ENCODE results near the gene TAS2R4.
"Not testable (repeated sequence)": the region's sequence is repeated elsewhere in the genome, so short reads cannot be mapped to it uniquely, and the experiment has no call there.

TAS2R4 gene

GRCh38 chr7:141748396-141748795, 28.1 kb upstream of the TAS2R4 start:
- Histone ChIP-seq H3K9me3 (ENCODE audit: control insufficient read depth in 2 of 2, low read length in 2 of 2) (peaks cover 17 to 24% of the 10 kb centered on the region in 2 donors), H3K27me3 (ENCODE audit: control insufficient read depth in 2 of 2, insufficient read depth in 2 of 2, low read length in 2 of 2) (no peaks in the 10 kb centered on the region), H3K27ac (ENCODE audit: low read depth in 2 of 2, low read length in 2 of 2) (no peak overlapping the region), H3K9ac (ENCODE audit: low read depth in 1 of 2, low read length in 2 of 2) (no peak overlapping the region), H3K36me3 (ENCODE audit: control insufficient read depth in 2 of 2, insufficient read depth in 2 of 2, low read length in 2 of 2) (peaks cover 79 to 85% of the 10 kb centered on the region in 2 donors), H3K4me3 (ENCODE audit: low read length in 2 of 2) (no peak overlapping the region), H3K4me1 (ENCODE audit: control insufficient read depth in 2 of 2, insufficient read depth in 2 of 2, low read length in 2 of 2) (no peaks in the 10 kb centered on the region)

GRCh38 chr7:141751904-141752303, 24.6 kb upstream of the TAS2R4 start:
- Histone ChIP-seq H3K36me3 (ENCODE audit: control insufficient read depth in 2 of 2, insufficient read depth in 2 of 2, low read length in 2 of 2) (peaks cover 59 to 75% of the 10 kb centered on the region in 2 donors), H3K9me3 (ENCODE audit: control insufficient read depth in 2 of 2, low read length in 2 of 2) (peaks cover 17 to 24% of the 10 kb centered on the region in 2 donors)
- H3K4me3 ChIP-seq (ENCODE audit: low read length in 2 of 2); H3K9ac ChIP-seq (ENCODE audit: low read depth in 1 of 2, low read length in 2 of 2); H3K27ac ChIP-seq (ENCODE audit: low read depth in 2 of 2, low read length in 2 of 2); H3K27me3 ChIP-seq (ENCODE audit: control insufficient read depth in 2 of 2, insufficient read depth in 2 of 2, low read length in 2 of 2); H3K4me1 ChIP-seq (ENCODE audit: control insufficient read depth in 2 of 2, insufficient read depth in 2 of 2, low read length in 2 of 2): not testable (repeated sequence)

- no peak overlapping the region for H3K27ac ChIP-seq (ENCODE audit: low read depth in 2 of 2, low read length in 2 of 2)
- H3K9me3 ChIP-seq (ENCODE audit: control insufficient read depth in 2 of 2, low read length in 2 of 2), result peaks cover 17 to 24% of the 10 kb centered on the region in 2 donors
- no peaks in the 10 kb centered on the region for H3K27me3 ChIP-seq (ENCODE audit: control insufficient read depth in 2 of 2, insufficient read depth in 2 of 2, low read length in 2 of 2)
- no peak overlapping the region for H3K9ac ChIP-seq (ENCODE audit: low read depth in 1 of 2, low read length in 2 of 2)
- peaks cover 63 to 81% of the 10 kb centered on the region in 2 donors for H3K36me3 ChIP-seq (ENCODE audit: control insufficient read depth in 2 of 2, insufficient read depth in 2 of 2, low read length in 2 of 2)
- H3K4me1 ChIP-seq (ENCODE audit: control insufficient read depth in 2 of 2, insufficient read depth in 2 of 2, low read length in 2 of 2), result no peaks in the 10 kb centered on the region
- H3K4me3 ChIP-seq (ENCODE audit: low read length in 2 of 2), result no peak overlapping the region
Measured at GRCh38 chr7:141752634-141753033, 23.8 kb upstream of the TAS2R4 start.

GRCh38 chr7:141754939-141755338, 21.5 kb upstream of the TAS2R4 start:
- Histone ChIP-seq H3K4me1 (ENCODE audit: control insufficient read depth in 2 of 2, insufficient read depth in 2 of 2, low read length in 2 of 2) (no peaks in the 10 kb centered on the region), H3K27ac (ENCODE audit: low read depth in 2 of 2, low read length in 2 of 2) (no peak overlapping the region), H3K36me3 (ENCODE audit: control insufficient read depth in 2 of 2, insufficient read depth in 2 of 2, low read length in 2 of 2) (peaks cover 60 to 72% of the 10 kb centered on the region in 2 donors), H3K27me3 (ENCODE audit: control insufficient read depth in 2 of 2, insufficient read depth in 2 of 2, low read length in 2 of 2) (no peaks in the 10 kb centered on the region), H3K4me3 (ENCODE audit: low read length in 2 of 2) (no peak overlapping the region), H3K9ac (ENCODE audit: low read depth in 1 of 2, low read length in 2 of 2) (no peak overlapping the region), H3K9me3 (ENCODE audit: control insufficient read depth in 2 of 2, low read length in 2 of 2) (peaks cover 17 to 22% of the 10 kb centered on the region in 2 donors)

- Histone ChIP-seq H3K36me3 (ENCODE audit: control insufficient read depth in 2 of 2, insufficient read depth in 2 of 2, low read length in 2 of 2) (peaks cover 26 to 33% of the 10 kb centered on the region in 2 donors), H3K27me3 (ENCODE audit: control insufficient read depth in 2 of 2, insufficient read depth in 2 of 2, low read length in 2 of 2) (no peaks in the 10 kb centered on the region), H3K4me1 (ENCODE audit: control insufficient read depth in 2 of 2, insufficient read depth in 2 of 2, low read length in 2 of 2) (no peaks in the 10 kb centered on the region), H3K27ac (ENCODE audit: low read depth in 2 of 2, low read length in 2 of 2) (no peak within 1 kb of the TSS), H3K4me3 (ENCODE audit: low read length in 2 of 2) (no peak within 1 kb of the TSS), H3K9me3 (ENCODE audit: control insufficient read depth in 2 of 2, low read length in 2 of 2) (no peaks in the 10 kb centered on the region), H3K9ac (ENCODE audit: low read depth in 1 of 2, low read length in 2 of 2) (no peak within 1 kb of the TSS)
Measured at GRCh38 chr7:141763797-141764196, 12.7 kb upstream of the TAS2R4 start, which contains the start of gene TAS2R3. Gene TAS2R3 (plus strand): TSS chr7:141764097. CDS start chr7:141764159, 62 bp downstream.

- H3K36me3 ChIP-seq (ENCODE audit: control insufficient read depth in 2 of 2, insufficient read depth in 2 of 2, low read length in 2 of 2); H3K4me3 ChIP-seq (ENCODE audit: low read length in 2 of 2); H3K9ac ChIP-seq (ENCODE audit: low read depth in 1 of 2, low read length in 2 of 2); H3K9me3 ChIP-seq (ENCODE audit: control insufficient read depth in 2 of 2, low read length in 2 of 2); H3K27ac ChIP-seq (ENCODE audit: low read depth in 2 of 2, low read length in 2 of 2); H3K4me1 ChIP-seq (ENCODE audit: control insufficient read depth in 2 of 2, insufficient read depth in 2 of 2, low read length in 2 of 2); H3K27me3 ChIP-seq (ENCODE audit: control insufficient read depth in 2 of 2, insufficient read depth in 2 of 2, low read length in 2 of 2): not testable (repeated sequence)
Measured at GRCh38 chr7:141770083-141770583, 6.3 kb upstream of the TAS2R4 start.

- no peaks in the 10 kb centered on the region for H3K4me1 ChIP-seq (ENCODE audit: control insufficient read depth in 2 of 2, insufficient read depth in 2 of 2, low read length in 2 of 2)
- H3K4me3 ChIP-seq (ENCODE audit: low read length in 2 of 2), result no peak overlapping the region
- H3K27ac ChIP-seq (ENCODE audit: low read depth in 2 of 2, low read length in 2 of 2), result no peak overlapping the region
- H3K9ac ChIP-seq (ENCODE audit: low read depth in 1 of 2, low read length in 2 of 2), result no peak overlapping the region
- peaks cover 2 to 3% of the 10 kb centered on the region in 2 donors for H3K36me3 ChIP-seq (ENCODE audit: control insufficient read depth in 2 of 2, insufficient read depth in 2 of 2, low read length in 2 of 2)
- H3K9me3 ChIP-seq (ENCODE audit: control insufficient read depth in 2 of 2, low read length in 2 of 2), result no peaks in the 10 kb centered on the region
- no peaks in the 10 kb centered on the region for H3K27me3 ChIP-seq (ENCODE audit: control insufficient read depth in 2 of 2, insufficient read depth in 2 of 2, low read length in 2 of 2)
Measured at GRCh38 chr7:141785706-141786552, 9.5 kb downstream of the TAS2R4 start.

GRCh38 chr7:141788296-141788695, 11.8 kb downstream of the TAS2R4 start:
- peaks cover 2 to 3% of the 10 kb centered on the region in 2 donors for H3K36me3 ChIP-seq (ENCODE audit: control insufficient read depth in 2 of 2, insufficient read depth in 2 of 2, low read length in 2 of 2)
- H3K4me3 ChIP-seq (ENCODE audit: low read length in 2 of 2), result no peak overlapping the region
- H3K27ac ChIP-seq (ENCODE audit: low read depth in 2 of 2, low read length in 2 of 2), result no peak overlapping the region
- no peaks in the 10 kb centered on the region for H3K9me3 ChIP-seq (ENCODE audit: control insufficient read depth in 2 of 2, low read length in 2 of 2)
- H3K9ac ChIP-seq (ENCODE audit: low read depth in 1 of 2, low read length in 2 of 2), result no peak overlapping the region
- no peaks in the 10 kb centered on the region for H3K4me1 ChIP-seq (ENCODE audit: control insufficient read depth in 2 of 2, insufficient read depth in 2 of 2, low read length in 2 of 2)
- no peaks in the 10 kb centered on the region for H3K27me3 ChIP-seq (ENCODE audit: control insufficient read depth in 2 of 2, insufficient read depth in 2 of 2, low read length in 2 of 2)

- H3K4me1 ChIP-seq (ENCODE audit: control insufficient read depth in 2 of 2, insufficient read depth in 2 of 2, low read length in 2 of 2), result no peaks in the 10 kb centered on the region
- no peak within 1 kb of the TSS for H3K27ac ChIP-seq (ENCODE audit: low read depth in 2 of 2, low read length in 2 of 2)
- H3K9me3 ChIP-seq (ENCODE audit: control insufficient read depth in 2 of 2, low read length in 2 of 2), result no peaks in the 10 kb centered on the region
- no peak within 1 kb of the TSS for H3K9ac ChIP-seq (ENCODE audit: low read depth in 1 of 2, low read length in 2 of 2)
- no peaks in the 10 kb centered on the region for H3K27me3 ChIP-seq (ENCODE audit: control insufficient read depth in 2 of 2, insufficient read depth in 2 of 2, low read length in 2 of 2)
- peaks cover 2 to 3% of the 10 kb centered on the region in 2 donors for H3K36me3 ChIP-seq (ENCODE audit: control insufficient read depth in 2 of 2, insufficient read depth in 2 of 2, low read length in 2 of 2)
- H3K4me3 ChIP-seq (ENCODE audit: low read length in 2 of 2), result no peak within 1 kb of the TSS
Measured at GRCh38 chr7:141789917-141790316, 13.4 kb downstream of the TAS2R4 start, which contains the start of gene TAS2R5. Gene TAS2R5 (plus strand): TSS chr7:141790217. CDS start chr7:141790362, 145 bp downstream.

GRCh38 chr7:141792526-141792925, 16.1 kb downstream of the TAS2R4 start:
- Histone ChIP-seq H3K27me3 (ENCODE audit: control insufficient read depth in 2 of 2, insufficient read depth in 2 of 2, low read length in 2 of 2) (no peaks in the 10 kb centered on the region), H3K4me3 (ENCODE audit: low read length in 2 of 2) (no peak overlapping the region), H3K4me1 (ENCODE audit: control insufficient read depth in 2 of 2, insufficient read depth in 2 of 2, low read length in 2 of 2) (no peaks in the 10 kb centered on the region), H3K9me3 (ENCODE audit: control insufficient read depth in 2 of 2, low read length in 2 of 2) (no peaks in the 10 kb centered on the region), H3K9ac (ENCODE audit: low read depth in 1 of 2, low read length in 2 of 2) (no peak overlapping the region), H3K36me3 (ENCODE audit: control insufficient read depth in 2 of 2, insufficient read depth in 2 of 2, low read length in 2 of 2) (peaks cover 1 to 2% of the 10 kb centered on the region in 2 donors), H3K27ac (ENCODE audit: low read depth in 2 of 2, low read length in 2 of 2) (no peak overlapping the region)

All from mucosa of rectum (tissue), 2 donors.